Stimulated activated CD8-positive, alpha-beta memory T cell treated with anti-CD3 and anti-CD28 coated beads, Interleukin-4, amount 100 ng/mL, for 4 hours (primary cell): ENCODE data around the gene TRDN.

ENCODE experiments used
- DNase-seq, 2 donors: peaks; one replicate each; pipeline ENCODE4 v3.0.0-alpha.2; 2020; ENCODE audit warnings: low read depth in 2 of 2, low spot score in 1 of 2

TRDN gene

GRCh38 chr6:123182998-123183397, 453.8 kb downstream of the TRDN start:
- DNase-seq = no peak

DNA sequence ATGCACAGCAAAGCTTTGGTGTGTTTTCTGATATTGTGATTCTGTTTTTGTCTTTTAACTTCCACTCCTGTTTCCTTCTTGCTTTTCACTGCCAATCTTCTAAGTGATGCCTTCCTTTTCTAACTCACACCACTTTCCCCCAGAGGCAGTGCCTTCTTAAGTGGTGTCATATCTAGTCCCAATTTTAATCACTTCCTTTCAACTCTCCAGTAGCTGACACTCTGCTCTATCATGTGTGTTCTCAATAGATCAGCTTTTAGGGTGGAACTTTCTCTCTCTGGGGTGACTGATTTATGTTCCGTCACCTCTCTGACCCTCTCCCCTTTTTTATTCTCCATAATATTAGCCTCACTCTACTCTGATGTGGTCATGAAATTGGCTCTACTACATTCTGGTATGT, 460.0 kb downstream of the TRDN start:
- DNase-seq = no peak

GRCh38 chr6:123171341-123172115, 465.2 kb downstream of the TRDN start:
- DNase-seq = no peak

DNA sequence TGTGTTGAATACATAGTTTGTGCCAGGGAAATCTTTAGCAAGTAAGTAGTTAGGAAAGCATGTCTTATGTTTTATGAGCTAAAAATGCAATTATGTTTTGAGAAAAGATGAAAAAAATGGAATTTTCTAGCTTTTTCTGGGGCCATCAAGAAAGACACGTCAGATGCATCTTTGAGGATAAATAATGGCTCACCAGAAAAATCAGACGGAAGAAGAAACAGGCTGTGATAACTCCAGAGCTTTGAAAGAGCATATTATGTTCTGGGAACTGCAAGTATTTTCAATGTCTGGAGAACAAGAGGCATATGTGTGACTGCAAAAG, 467.0 kb downstream of the TRDN start:
- DNase-seq = no peak

- no peak for DNase-seq
These were observed 467.6 kb downstream of the TRDN start for GRCh38 chr6:123168892-123169773.

GRCh38 chr6:123168466-123168865, 468.3 kb downstream of the TRDN start:
- DNase-seq = no peak
